SH-SY5Y (cell line): ENCODE measurements around the gene NBDY.

ENCODE experiments used
- GATA2 ChIP-seq: IDR thresholded peaks from 2 replicates; pipeline ENCODE4 v1.6.1; 2011; ENCODE audit warnings: mild to moderate bottlenecking, low read depth, low read length
- GATA3 ChIP-seq: IDR thresholded peaks from 2 replicates; pipeline ENCODE4 v1.6.1; 2011; ENCODE audit warnings: low read depth, mild to moderate bottlenecking, low read length, moderate library complexity

Gene NBDY

GRCh38 chrX:56762707-56763555 lies 33.9 kb downstream of the NBDY start:
- no peak for TF ChIP-seq GATA3
- no peak for TF ChIP-seq GATA2

- TF ChIP-seq GATA3 (no peak), GATA2 (no peak)
Observed at GRCh38 chrX:56763556-56764152, 34.6 kb downstream of the NBDY start.

GRCh38 chrX:56764153-56764974 lies 35.3 kb downstream of the NBDY start:
- no peak for TF ChIP-seq GATA2
- TF ChIP-seq GATA3: no peak

GRCh38 chrX:56764975-56765791 lies 36.1 kb downstream of the NBDY start:
- TF ChIP-seq GATA3 (no peak), GATA2 (no peak)

- TF ChIP-seq GATA3 (no peak), GATA2 (no peak)
Observed at GRCh38 chrX:56765811-56766553, 36.9 kb downstream of the NBDY start.

- TF ChIP-seq GATA3 (no peak), GATA2 (no peak)
Observed at GRCh38 chrX:56766554-56767347, 37.7 kb downstream of the NBDY start.

- TF ChIP-seq GATA2 (no peak), GATA3 (no peak)
Observed at GRCh38 chrX:56782352-56782751, 53.3 kb downstream of the NBDY start.

- TF ChIP-seq GATA2 (no peak), GATA3 (no peak)
Observed at GRCh38 chrX:56782791-56783449, 53.9 kb downstream of the NBDY start.

- TF ChIP-seq GATA3: no peak
- TF ChIP-seq GATA2: no peak
Observed at GRCh38 chrX:56783450-56783831, 54.4 kb downstream of the NBDY start.

- TF ChIP-seq GATA3 (no peak), GATA2 (no peak)
Observed at GRCh38 chrX:56783996-56784620, 55.1 kb downstream of the NBDY start.

- TF ChIP-seq GATA3 (no peak), GATA2 (no peak)
Observed at GRCh38 chrX:56784666-56785065, 55.6 kb downstream of the NBDY start.
